HG03066 (cell line): ENCODE results near the gene NDUFAF7.
A peak's percentile ranks its signal among the peaks of the same experiment; 100 is the strongest.
"Not testable (repeated sequence)": the region's sequence is repeated elsewhere in the genome, so short reads cannot be mapped to it uniquely, and the experiment has no call there.

ENCODE experiments used
- ATAC-seq: cut with Tn5 transposase; IDR thresholded peaks from one replicate; pipeline ENCODE4 v1.9.1; 2021; ENCODE audit warnings: low read depth; ENCODE audit not compliant: unreplicated experiment

Gene NDUFAF7

GRCh38 chr2:37211212-37211611, 20.2 kb upstream of the NDUFAF7 start:
- ATAC-seq = no peak

- ATAC-seq = no peak
Measured at GRCh38 chr2:37211939-37212338, 19.5 kb upstream of the NDUFAF7 start.

- no peak for ATAC-seq
Measured at GRCh38 chr2:37215250-37215649, 16.2 kb upstream of the NDUFAF7 start.

- no peak for ATAC-seq
Measured at GRCh38 chr2:37219046-37219445, 12.4 kb upstream of the NDUFAF7 start.

- ATAC-seq = no peak
Measured at GRCh38 chr2:37223131-37223530, 8.3 kb upstream of the NDUFAF7 start.

- no peak for ATAC-seq
Measured at GRCh38 chr2:37224063-37224462, 7.4 kb upstream of the NDUFAF7 start.

- ATAC-seq = not testable (repeated sequence)
Measured at GRCh38 chr2:37225129-37225528, 6.3 kb upstream of the NDUFAF7 start.

GRCh38 chr2:37226863-37227262, 4.6 kb upstream of the NDUFAF7 start:
- ATAC-seq = no peak

GRCh38 chr2:37228788-37229187, 2.7 kb upstream of the NDUFAF7 start:
- ATAC-seq = no peak

GRCh38 chr2:37230581-37230980, 877 bp upstream of the NDUFAF7 start:
- no peak for ATAC-seq

- no peak for ATAC-seq
Measured at GRCh38 chr2:37232131-37232933, 874 bp downstream of the NDUFAF7 start.

- ATAC-seq = no peak
Measured at GRCh38 chr2:37243435-37243834, 12.0 kb downstream of the NDUFAF7 start.

- ATAC-seq = peak; percentile 95
Measured at GRCh38 chr2:37244017-37244416, 12.6 kb downstream of the NDUFAF7 start.

GRCh38 chr2:37244755-37245154, 13.3 kb downstream of the NDUFAF7 start:
- ATAC-seq = no peak

- no peak for ATAC-seq
Measured at GRCh38 chr2:37246205-37246604, 14.7 kb downstream of the NDUFAF7 start.

- no peak for ATAC-seq
Measured at GRCh38 chr2:37250869-37251740, 19.6 kb downstream of the NDUFAF7 start.

- no peak for ATAC-seq
Measured at GRCh38 chr2:37262522-37262921, 31.1 kb downstream of the NDUFAF7 start.

- ATAC-seq = no peak
Measured at GRCh38 chr2:37263839-37264238, 32.4 kb downstream of the NDUFAF7 start.

- no peak for ATAC-seq
Measured at GRCh38 chr2:37267685-37268084, 36.2 kb downstream of the NDUFAF7 start.

- no peak for ATAC-seq
Measured at GRCh38 chr2:37268111-37268510, 36.7 kb downstream of the NDUFAF7 start.

GRCh38 chr2:37271376-37272067, 40.1 kb downstream of the NDUFAF7 start:
- ATAC-seq = no peak
